ENCODE data around the gene CABLES1.
A peak's percentile ranks its signal among the peaks of the same experiment; 100 is the strongest.

DNA sequence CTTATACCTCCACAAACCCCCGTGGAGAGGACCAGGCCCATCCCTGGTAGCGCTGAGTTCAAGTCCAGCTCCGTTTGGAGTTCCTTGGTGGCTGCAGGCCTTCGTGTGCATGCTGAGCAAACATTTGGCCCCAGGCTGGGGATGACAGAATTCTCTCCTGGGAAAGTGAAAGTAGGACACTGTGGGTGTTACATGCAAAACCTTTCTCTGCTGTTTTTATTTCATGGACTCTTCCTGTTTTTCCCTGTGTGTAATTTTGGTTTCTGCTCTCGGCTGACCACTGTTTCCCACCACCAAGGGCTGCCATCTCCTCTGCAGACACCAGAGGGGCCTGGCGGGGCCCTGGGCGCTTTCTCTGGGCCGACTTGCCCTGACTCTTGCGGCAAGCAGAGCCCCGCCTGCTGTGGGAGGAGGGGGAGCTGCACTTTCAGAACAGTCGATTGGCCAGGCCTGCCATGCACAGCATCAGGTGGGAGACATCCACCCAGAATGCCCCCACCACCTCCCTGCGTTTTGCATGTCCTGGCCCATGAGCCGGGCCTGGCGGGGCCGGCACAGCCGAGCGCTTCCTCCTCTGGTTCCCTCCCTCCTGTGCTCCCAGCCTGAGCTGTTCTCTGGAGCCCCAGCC, 102.4 kb downstream of the CABLES1 start:
- TF ChIP-seq POLR2A (IDR thresholded peaks at IDR 0.05): no peak
- TF ChIP-seq, protein P1, sequence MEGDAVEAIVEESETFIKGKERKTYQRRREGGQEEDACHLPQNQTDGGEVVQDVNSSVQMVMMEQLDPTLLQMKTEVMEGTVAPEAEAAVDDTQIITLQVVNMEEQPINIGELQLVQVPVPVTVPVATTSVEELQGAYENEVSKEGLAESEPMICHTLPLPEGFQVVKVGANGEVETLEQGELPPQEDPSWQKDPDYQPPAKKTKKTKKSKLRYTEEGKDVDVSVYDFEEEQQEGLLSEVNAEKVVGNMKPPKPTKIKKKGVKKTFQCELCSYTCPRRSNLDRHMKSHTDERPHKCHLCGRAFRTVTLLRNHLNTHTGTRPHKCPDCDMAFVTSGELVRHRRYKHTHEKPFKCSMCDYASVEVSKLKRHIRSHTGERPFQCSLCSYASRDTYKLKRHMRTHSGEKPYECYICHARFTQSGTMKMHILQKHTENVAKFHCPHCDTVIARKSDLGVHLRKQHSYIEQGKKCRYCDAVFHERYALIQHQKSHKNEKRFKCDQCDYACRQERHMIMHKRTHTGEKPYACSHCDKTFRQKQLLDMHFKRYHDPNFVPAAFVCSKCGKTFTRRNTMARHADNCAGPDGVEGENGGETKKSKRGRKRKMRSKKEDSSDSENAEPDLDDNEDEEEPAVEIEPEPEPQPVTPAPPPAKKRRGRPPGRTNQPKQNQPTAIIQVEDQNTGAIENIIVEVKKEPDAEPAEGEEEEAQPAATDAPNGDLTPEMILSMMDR (IDR thresholded peaks at IDR 0.05): peak in 3 of 6 experiments; percentile 20 to 39 (median 34)

Data from adrenal gland (tissue), 5 donors.